SU-DHL-6 (cell line): ENCODE data around the gene F2.
"Not testable (repeated sequence)": the region's sequence is repeated elsewhere in the genome, so short reads cannot be mapped to it uniquely, and the experiment has no call there.

ENCODE experiments used
- H2AFZ ChIP-seq: fragments of 200-600 bp; sonication (generic); 2 replicates; pipeline ENCODE4 v1.6.1; 2014; ENCODE audit warnings: low read depth, mild to moderate bottlenecking, moderate library complexity, mixed read lengths, antibody characterized with exemption, low read length; ENCODE audit not compliant: severe bottlenecking
- H3F3A ChIP-seq: fragments of 200-600 bp; shearing (Covaris generic); 2 replicates; pipeline ENCODE4 v1.6.0; 2016; ENCODE audit warnings: antibody characterized with exemption, mild to moderate bottlenecking; ENCODE audit not compliant: insufficient read depth
- H3K27ac ChIP-seq: fragments of 200-600 bp; sonication (generic); 2 replicates; pipeline ENCODE4 v1.5.1; 2016; ENCODE audit warnings: low read depth, mild to moderate bottlenecking, low read length, moderate library complexity, mixed read lengths
- H3K27me3 ChIP-seq: fragments of 200-600 bp; sonication (generic), shearing (Covaris generic); 2 replicates; pipeline ENCODE4 v1.6.0; 2014; ENCODE audit warnings: mild to moderate bottlenecking, low read length
- H3K36me3 ChIP-seq: fragments of 200-600 bp; sonication (generic); 2 replicates; pipeline ENCODE4 v1.6.1; 2014; ENCODE audit warnings: mild to moderate bottlenecking, low read length, mixed read lengths
- H3K4me2 ChIP-seq: fragments of 300-600, 200-600 bp; shearing (Covaris generic), sonication (generic); 2 replicates; pipeline ENCODE4 v1.6.0; 2014; ENCODE audit warnings: low read length, low read depth, mild to moderate bottlenecking; ENCODE audit not compliant: poor library complexity, severe bottlenecking
- H3K4me3 ChIP-seq: fragments of 200-600 bp; sonication (generic); 2 replicates; pipeline ENCODE4 v1.5.1; 2014; ENCODE audit warnings: antibody characterized with exemption, low read length, mild to moderate bottlenecking, mixed read lengths; ENCODE audit not compliant: insufficient read depth, poor library complexity, severe bottlenecking
- H3K79me2 ChIP-seq: fragments of 200-600 bp; sonication (generic); 2 replicates; pipeline ENCODE4 v1.6.1; 2014; ENCODE audit warnings: mild to moderate bottlenecking, low read length, moderate library complexity; ENCODE audit not compliant: insufficient read depth
- H3K9ac ChIP-seq: fragments of 200-600 bp; sonication (generic); 2 replicates; pipeline ENCODE4 v1.7.0; 2014; ENCODE audit warnings: mild to moderate bottlenecking, low read length
- H3K9me2 ChIP-seq: fragments of 200-600 bp; sonication (generic); replicated peaks from 2 replicates; pipeline ENCODE4 v1.6.1; 2014; ENCODE audit warnings: low read length; ENCODE audit not compliant: insufficient read depth
- H3K9me3 ChIP-seq: fragments of 200-600 bp; sonication (generic); 2 replicates; pipeline ENCODE4 v1.6.1; 2014; ENCODE audit warnings: low read length, mixed read lengths; ENCODE audit not compliant: insufficient read depth
- H4K20me1 ChIP-seq: fragments of 200-600 bp; sonication (generic); 2 replicates; pipeline ENCODE4 v1.6.1; 2014; ENCODE audit warnings: low read depth, mild to moderate bottlenecking, antibody characterized with exemption, low read length, moderate library complexity, mixed read lengths
- EZH2phosphoT487 ChIP-seq: fragments of 200-600 bp; sonication (generic), shearing (Covaris generic); conservative IDR thresholded peaks from 2 replicates; pipeline ENCODE4 v1.6.1; 2018; ENCODE audit warnings: mild to moderate bottlenecking, antibody characterized with exemption, low read length, moderate library complexity, mixed read lengths
- TF ChIP-seq, protein P1 (sequence below): fragments of 200-600 bp; sonication (generic); IDR thresholded peaks from one replicate; pipeline ENCODE4 v1.5.1; 2017; ENCODE audit warnings: antibody characterized with exemption, mild to moderate bottlenecking, low read length, moderate library complexity; ENCODE audit not compliant: insufficient read depth, poor library complexity, severe bottlenecking

The F2 gene

GRCh38 chr11:46706886-46707285 is 12.1 kb upstream of the F2 start:
- Histone ChIP-seq H3K27ac (no peak overlapping the region), H3K4me2 (no peak overlapping the region), H3K4me3 (no peak overlapping the region), H3F3A (no peaks in the 10 kb centered on the region), H3K9ac (no peak overlapping the region), H3K27me3 (no peaks in the 10 kb centered on the region), H4K20me1 (no peaks in the 10 kb centered on the region), H2AFZ (no peak overlapping the region), H3K9me3 (no peaks in the 10 kb centered on the region), H3K9me2 (no peaks in the 10 kb centered on the region), H3K79me2 (peaks cover 9% of the 10 kb centered on the region), H3K36me3 (no peaks in the 10 kb centered on the region)
- TF ChIP-seq EZH2phosphoT487 = no peak
- TF ChIP-seq, protein P1, sequence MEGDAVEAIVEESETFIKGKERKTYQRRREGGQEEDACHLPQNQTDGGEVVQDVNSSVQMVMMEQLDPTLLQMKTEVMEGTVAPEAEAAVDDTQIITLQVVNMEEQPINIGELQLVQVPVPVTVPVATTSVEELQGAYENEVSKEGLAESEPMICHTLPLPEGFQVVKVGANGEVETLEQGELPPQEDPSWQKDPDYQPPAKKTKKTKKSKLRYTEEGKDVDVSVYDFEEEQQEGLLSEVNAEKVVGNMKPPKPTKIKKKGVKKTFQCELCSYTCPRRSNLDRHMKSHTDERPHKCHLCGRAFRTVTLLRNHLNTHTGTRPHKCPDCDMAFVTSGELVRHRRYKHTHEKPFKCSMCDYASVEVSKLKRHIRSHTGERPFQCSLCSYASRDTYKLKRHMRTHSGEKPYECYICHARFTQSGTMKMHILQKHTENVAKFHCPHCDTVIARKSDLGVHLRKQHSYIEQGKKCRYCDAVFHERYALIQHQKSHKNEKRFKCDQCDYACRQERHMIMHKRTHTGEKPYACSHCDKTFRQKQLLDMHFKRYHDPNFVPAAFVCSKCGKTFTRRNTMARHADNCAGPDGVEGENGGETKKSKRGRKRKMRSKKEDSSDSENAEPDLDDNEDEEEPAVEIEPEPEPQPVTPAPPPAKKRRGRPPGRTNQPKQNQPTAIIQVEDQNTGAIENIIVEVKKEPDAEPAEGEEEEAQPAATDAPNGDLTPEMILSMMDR = no peak

DNA sequence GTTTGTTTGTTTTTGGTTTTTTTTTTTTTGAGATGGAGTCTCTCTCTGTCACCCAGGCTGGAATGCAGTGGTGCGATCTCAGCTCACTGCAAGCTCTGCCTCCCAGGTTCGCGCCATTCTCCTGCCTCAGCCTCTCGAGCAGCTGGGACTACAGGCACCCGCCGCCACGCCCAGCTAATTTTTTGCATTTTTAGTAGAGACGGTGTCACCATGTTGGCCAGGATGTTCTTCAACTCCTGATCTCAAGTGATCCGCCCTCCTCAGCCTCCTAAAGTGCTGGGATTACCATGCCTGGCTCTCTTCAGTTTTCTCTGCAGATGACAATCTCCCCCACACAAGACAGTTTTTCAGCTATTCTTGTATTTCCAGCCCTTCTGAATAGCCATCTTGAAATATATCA is 9.7 kb upstream of the F2 start:
- not testable (repeated sequence) for H3K27ac ChIP-seq, H3K4me3 ChIP-seq, H3K4me2 ChIP-seq, H3K9me3 ChIP-seq, H3K79me2 ChIP-seq, H3K9ac ChIP-seq, H2AFZ ChIP-seq, H3K9me2 ChIP-seq, H3K36me3 ChIP-seq, H4K20me1 ChIP-seq, H3F3A ChIP-seq, H3K27me3 ChIP-seq

GRCh38 chr11:46710821-46711269 is 8.2 kb upstream of the F2 start:
- no peaks in the 10 kb centered on the region for H3K9me2 ChIP-seq
- TF ChIP-seq, protein P1 = no peak
- no peak for TF ChIP-seq EZH2phosphoT487
- H3F3A ChIP-seq = no peaks in the 10 kb centered on the region
- no peaks in the 10 kb centered on the region for H3K36me3 ChIP-seq
- no peaks in the 10 kb centered on the region for H4K20me1 ChIP-seq
- no peak overlapping the region for H3K4me3 ChIP-seq
- no peaks in the 10 kb centered on the region for H3K9me3 ChIP-seq
- no peaks in the 10 kb centered on the region for H3K79me2 ChIP-seq
- H3K27ac ChIP-seq = no peak overlapping the region
- no peak overlapping the region for H3K9ac ChIP-seq
- no peaks in the 10 kb centered on the region for H3K27me3 ChIP-seq
- H2AFZ ChIP-seq = no peak overlapping the region
- no peak overlapping the region for H3K4me2 ChIP-seq

DNA sequence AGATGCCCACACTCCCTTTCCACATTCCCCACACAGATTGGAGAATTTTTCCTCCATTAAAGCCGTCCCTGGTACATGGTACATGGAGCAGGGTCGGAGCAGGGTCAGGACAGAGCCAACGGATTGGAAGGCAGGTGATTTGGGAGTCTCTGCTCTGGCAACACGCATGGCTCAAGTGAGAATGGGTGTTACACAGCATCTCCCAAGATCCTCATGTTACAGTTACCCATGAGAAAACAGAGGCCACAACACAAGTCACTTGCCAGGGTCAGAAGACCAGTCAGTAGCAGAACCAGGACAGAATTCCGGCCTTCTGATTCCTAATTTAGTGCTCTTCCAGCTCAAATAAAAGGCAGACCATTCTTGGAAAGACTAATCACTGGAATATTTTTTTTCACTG is 7.7 kb upstream of the F2 start:
- H3F3A ChIP-seq = no peaks in the 10 kb centered on the region

More for the DNA sequence above, 7.7 kb upstream of the F2 start:
- Histone ChIP-seq H3K36me3 (no peaks in the 10 kb centered on the region), H3K9ac (no peak overlapping the region), H3K79me2 (no peaks in the 10 kb centered on the region), H3K27ac (no peak overlapping the region), H3K4me3 (no peak overlapping the region), H3K27me3 (no peaks in the 10 kb centered on the region), H3K4me2 (no peak overlapping the region), H3K9me2 (no peaks in the 10 kb centered on the region), H2AFZ (no peak overlapping the region), H3K9me3 (no peaks in the 10 kb centered on the region), H4K20me1 (no peaks in the 10 kb centered on the region)
- TF ChIP-seq, protein P1 = no peak
- no peak for TF ChIP-seq EZH2phosphoT487
